ENCODE data around the gene SFRP5.

Gene SFRP5

DNA sequence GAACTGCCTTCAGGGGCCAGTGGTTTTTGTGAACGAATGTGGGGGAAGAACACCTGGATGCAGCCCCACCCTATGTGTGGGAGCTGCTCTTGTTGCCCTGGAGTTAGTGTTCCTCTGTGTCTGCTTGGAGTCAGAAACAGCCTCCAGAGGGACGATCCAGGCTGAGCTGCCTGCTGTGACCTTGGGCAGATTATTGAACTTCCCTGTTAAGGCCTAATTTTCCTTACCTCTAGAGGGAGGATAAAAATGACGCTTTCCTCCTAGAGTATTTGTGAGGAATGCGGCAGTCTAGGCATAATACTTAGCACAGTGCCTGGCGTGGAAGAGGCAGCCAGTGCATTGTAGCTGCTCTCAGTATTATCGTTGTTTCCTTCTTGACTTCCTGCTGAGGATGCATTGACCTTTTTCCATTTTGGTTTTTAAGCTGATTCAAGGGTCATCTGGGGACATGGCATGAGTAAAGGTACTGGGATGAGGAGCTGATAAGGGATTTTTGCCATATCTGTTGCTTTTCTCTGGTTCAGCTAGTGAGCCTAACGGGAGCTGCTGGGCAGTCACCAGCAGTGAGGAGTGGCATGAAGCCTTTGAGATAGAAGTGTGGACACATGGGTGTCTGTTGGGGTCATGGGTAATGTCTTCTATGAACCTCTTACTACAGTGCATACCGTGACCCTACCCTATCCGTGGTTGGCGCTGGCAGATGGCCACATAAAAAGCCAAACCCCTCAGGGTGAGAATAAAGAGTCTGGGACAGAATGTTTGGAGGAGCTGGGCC is 28.4 kb downstream of the SFRP5 start:
- DNase-seq (ENCODE audit: low spot score) (no peak), FAIRE-seq (no peak)

GRCh38 chr10:97740613-97741012 is 31.2 kb downstream of the SFRP5 start:
- DNase-seq (ENCODE audit: low spot score): no peak
- FAIRE-seq: no peak

GRCh38 chr10:97738616-97739015 is 33.2 kb downstream of the SFRP5 start:
- DNase-seq (ENCODE audit: low spot score): no peak
- no peak for FAIRE-seq

DNA sequence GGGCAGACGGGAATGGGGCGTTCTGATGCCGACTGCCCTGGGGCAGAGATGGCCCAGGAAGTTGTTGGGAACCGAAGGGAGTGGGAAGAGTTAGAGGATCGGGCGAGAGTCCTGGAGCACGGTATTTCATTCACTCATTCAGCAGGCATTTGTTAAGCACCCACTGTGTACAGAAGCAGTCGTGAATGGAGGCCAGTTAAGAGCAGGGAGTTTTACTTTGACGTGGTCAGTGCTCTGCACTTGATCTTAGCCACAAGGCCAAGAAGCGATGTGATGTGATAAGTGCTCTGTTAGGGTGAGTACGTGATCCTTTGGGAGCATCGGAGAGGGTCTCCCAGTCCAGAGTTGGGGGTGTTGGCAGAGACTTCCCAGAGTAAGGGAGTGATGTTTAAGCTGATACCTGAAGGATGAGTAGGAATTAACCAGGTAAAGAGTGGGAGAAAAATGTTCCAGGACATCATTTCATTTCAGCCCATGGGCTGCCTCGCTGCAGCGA is 34.0 kb downstream of the SFRP5 start:
- DNase-seq (ENCODE audit: low spot score) (no peak), FAIRE-seq (no peak)

DNA sequence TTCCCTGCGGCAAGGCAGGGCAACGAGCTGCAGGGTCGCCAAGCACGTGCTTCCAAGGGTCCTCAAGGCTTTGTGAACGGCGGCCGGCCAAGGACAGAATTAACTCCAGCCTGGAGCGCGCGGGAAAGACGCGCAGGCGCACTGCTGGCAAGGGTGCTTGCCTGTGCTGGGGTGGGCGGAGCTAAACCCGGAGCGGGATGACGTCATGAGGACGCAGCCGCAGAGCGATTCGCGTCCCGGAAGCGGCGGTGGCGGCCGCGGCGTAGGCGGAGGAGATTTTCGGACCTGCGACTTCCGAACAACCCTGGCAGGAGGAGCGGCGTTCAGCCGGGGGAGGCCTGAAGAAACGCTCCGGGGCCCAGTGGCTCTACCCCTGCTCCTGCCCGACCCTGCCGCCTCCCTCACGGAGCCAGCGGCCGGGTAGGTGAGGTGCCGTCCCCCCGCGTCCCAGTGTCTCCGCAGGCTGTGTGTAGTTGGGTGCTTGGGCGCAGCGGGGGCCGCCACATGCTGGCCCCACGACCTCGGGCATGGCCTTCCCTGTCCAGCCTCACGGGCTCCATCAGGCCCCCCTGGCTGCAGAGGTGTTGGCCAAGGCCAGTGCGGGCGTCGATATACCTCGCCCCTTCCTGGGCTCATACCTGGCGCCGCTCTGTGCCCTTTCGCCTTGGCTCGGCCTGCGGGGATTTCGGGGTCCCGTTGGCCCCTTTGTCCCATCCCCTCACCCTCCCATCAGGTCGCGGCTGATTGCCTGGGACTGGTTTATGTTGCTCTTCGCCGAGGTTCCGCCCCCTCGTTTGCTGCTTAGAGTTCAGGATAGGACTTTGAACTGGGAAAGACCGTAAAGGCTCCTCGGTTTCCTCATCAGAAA is 34.7 kb downstream of the SFRP5 start, which contains the start of gene ZFYVE27:
Gene ZFYVE27 (plus strand): TSS at position 227 of the 868 bp plus-strand sequence. CDS start 1,350 bp downstream, outside the sequence.
- peak; percentile 55 for FAIRE-seq
- peak; percentile 88 for DNase-seq (ENCODE audit: low spot score)

- DNase-seq (ENCODE audit: low spot score) (no peak), FAIRE-seq (no peak)
These were observed 35.3 kb downstream of the SFRP5 start for GRCh38 chr10:97736403-97736901.

DNA sequence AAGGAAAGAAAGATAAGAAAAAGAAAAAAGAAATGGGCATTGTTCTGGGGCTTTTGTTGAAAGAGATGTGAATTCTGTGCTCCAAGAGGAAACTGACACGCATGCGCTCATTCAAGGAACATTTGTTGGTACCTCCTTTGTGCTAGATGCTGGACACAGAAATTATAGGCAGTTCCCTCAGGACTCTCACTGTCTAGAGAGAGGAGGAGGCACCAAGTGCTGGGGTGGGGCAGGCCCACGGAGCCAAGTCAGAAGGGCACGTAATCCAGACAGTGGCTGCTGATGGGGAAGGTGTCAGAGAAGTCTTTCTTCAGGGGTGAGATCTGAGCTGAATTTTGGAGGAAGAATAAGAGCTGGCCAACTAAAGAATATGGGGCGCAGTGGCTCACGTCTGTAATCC is 37.8 kb downstream of the SFRP5 start:
- DNase-seq (ENCODE audit: low spot score) (no peak), FAIRE-seq (no peak)

- no peak for DNase-seq (ENCODE audit: low spot score)
- no peak for FAIRE-seq
These were observed 38.5 kb downstream of the SFRP5 start for GRCh38 chr10:97733256-97733655.

DNA sequence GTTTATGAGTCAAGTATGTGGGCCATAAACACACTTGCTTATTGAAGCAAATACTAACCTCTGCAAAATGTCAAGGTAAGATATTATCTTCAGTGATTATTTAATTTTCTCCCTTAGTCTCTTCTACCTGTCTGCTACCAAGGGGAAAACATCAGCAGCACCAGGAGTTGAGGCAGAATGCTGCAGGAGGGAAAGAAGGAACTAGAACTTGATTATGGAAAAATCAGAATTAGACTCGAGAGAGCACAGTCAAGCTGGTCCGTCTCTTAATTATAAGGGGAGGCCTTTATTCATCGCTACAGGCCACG is 39.8 kb downstream of the SFRP5 start:
- DNase-seq (ENCODE audit: low spot score) (no peak), FAIRE-seq (no peak)

DNA sequence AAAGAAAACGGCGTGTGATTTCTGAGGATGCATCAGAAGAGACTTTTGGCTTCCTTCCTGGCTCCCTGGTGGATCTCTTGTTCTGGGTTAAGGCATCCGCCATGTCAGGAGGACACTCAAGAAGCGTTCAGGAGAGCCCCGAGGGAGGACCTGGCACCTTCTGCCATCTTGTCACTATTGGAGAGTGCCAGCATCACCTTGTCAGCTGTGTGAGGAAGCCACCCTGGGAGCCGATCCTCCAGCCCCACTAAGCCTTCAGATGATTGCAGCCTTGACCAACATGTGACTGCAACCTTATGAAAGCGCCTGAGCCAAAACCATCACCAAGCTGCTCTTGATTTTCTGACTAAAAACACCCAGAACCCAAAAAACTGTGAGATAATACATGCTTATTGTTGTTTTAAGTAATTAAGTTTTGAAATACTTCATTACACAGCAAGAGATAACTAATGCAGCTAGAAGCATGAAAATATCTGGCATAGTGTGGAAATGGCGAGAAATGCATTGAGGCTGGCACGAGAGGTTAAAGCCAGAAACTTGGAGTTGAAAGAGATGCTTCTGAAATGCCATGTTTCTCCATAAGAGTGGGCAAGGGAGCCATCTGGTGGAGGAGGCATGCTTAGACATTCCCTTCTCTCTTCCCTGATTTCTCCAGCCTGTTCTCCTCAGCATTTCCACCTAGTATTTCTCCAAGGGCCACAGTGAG is 40.3 kb downstream of the SFRP5 start:
- peak; percentile 67 for FAIRE-seq
- DNase-seq (ENCODE audit: low spot score): peak; percentile 63

- DNase-seq (ENCODE audit: low spot score) (no peak), FAIRE-seq (no peak)
These were observed 42.8 kb downstream of the SFRP5 start for GRCh38 chr10:97729014-97729413.

DNA sequence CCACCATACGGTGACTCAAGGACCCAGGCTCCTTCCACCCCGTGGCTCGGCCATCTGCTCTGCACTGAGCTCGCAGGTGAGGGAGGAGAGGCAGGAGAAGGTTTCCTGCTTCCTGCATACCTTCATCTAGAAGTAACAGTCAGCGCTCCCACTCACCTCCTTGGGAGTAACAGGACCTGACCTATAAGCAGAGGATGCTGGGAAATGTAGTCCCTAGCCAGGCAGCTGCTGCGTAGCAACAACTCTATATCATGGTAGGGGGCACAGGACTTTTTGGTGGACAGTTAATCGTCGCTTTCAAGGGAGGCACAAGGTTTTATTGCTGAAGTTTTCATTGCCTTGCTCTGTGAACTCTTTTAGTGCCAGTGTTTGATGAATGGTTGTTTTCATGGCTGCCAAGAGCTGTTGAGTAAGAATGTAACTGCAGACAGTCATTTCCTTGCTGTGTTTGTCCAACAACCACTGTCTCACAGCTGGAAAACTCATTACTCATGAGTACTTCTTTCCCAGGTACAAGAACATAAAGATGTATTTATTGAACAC is 45.1 kb downstream of the SFRP5 start:
- DNase-seq (ENCODE audit: low spot score) (no peak), FAIRE-seq (no peak)

DNA sequence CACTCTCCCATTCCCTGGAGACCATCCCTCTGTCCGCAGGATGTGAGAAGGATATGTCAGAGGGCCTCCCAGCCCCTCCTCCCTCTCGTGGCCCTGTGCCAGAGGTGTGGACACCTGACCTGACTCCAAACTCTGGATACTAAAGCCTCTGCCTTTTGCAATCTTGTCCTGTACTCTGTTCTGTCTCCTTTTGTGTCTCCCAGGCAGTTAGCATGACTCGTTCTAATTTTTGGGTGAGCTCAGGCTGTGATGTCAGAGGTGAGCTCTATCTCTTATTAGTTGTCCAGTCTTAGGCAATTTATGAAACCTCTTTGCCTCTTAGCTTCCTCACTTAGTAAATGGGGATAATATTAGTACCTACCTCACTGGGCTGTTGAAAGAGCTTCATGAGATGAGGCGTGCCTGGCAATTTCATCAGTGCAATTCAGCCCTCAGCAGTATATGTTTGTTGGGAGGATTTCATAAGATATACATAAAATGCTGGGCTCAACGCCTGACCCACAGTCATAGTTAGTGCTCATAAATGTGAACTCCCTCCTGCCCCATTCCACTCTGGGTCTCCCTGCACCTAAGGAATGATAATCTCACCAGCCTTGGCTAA is 47.4 kb downstream of the SFRP5 start:
- no peak for DNase-seq (ENCODE audit: low spot score)

DNA sequence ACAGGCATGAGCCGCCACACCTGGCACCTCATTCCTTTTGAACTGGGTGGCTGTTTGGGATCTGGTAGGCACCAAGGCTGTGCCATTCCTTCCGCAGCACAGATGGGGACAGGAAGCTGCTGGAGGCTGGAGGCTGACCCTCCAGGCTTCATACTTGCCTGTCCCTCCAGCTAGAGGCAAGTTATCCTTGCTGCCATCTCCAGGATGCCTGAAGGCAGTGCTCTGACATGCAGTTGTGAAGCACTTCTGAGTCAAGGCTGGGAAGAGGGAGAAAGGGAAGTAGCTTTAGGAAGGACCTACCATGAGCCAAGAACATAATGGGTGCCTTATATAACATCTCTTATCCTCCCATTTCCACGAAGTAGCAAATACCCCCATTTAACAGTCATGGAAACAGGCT is 48.8 kb downstream of the SFRP5 start:
- no peak for FAIRE-seq
- DNase-seq (ENCODE audit: low spot score): no peak

More for the DNA sequence above, 47.4 kb downstream of the SFRP5 start:
- no peak for FAIRE-seq

- FAIRE-seq (no peak), DNase-seq (ENCODE audit: low spot score) (no peak)
These were observed 49.7 kb downstream of the SFRP5 start for GRCh38 chr10:97721871-97722780.

DNA sequence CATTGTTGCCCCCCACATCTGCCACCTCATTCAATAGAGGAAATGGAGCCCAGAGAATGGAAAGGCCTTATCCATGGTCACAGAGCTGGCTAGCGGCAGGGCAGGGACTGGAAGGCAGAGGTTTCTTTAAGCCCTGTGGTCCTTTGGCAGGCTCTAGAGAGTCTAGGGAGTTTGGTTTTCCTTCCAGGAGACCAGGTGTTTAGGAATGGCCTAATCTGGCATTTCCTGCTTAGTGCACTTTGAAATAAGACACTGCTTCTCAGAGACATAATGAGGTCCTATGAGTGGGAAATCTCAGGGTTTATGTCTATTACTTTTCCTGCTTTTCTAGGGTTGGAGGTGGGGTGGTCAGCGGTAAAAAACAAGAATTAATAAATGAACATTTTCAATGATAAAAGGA is 52.2 kb downstream of the SFRP5 start:
- no peak for DNase-seq (ENCODE audit: low spot score)
- no peak for FAIRE-seq

DNA sequence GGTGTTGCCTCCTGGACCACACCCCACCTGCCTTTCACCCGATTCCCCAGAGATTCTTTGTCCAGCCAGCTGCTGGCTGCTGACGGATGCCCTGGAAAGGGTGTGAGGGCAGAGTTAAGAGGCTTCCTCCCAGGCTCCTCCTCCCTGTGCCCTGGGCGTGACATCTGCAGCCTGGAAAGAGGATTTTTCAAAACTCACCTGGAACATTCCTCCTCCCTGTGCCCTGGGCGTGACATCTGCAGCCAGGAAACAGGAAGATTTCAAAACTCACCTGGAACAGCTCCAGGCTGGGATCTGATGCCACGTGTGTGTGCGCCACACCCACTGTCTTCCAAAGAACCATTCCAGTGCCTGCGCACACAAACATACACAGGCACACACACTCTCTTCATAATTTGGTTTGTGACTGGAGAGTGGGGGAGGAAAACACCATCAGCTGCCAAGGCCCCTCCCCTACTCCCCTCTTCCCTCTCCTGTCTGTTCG is 53.1 kb downstream of the SFRP5 start:
- FAIRE-seq (no peak), DNase-seq (ENCODE audit: low spot score) (no peak)

DNA sequence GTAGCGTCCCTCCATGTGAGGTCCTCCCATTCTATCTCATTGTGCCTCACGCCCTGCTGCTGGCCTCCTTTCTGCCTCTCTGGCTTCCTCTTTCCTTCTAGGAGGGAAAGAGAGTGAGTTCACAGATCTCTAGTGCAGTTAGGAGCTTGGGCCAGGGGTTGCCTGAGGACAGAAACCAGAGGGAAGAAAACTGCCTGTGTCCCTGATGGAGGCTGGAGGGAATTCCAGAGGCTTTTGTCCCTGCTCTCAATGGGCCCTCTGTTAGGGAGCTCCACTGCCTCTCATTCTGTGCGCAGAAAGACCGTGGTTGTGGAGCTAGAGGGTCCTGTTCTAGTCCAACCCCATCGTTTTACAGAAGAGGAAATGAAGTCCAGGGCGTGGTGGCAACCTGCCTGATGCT is 53.6 kb downstream of the SFRP5 start:
- DNase-seq (ENCODE audit: low spot score) (no peak), FAIRE-seq (no peak)

- no peak for FAIRE-seq
- no peak for DNase-seq (ENCODE audit: low spot score)
These were observed 54.2 kb downstream of the SFRP5 start for GRCh38 chr10:97717627-97718026.

Data from RCC 7860 (cell line).